ENCODE results near the gene SIN3B. TPM values are rescaled to one million over a fixed set of nuclear protein-coding genes. Genes with fewer than 3 reads are reported as not detected.

SIN3B gene
- total RNA-seq, 4 donors from 2014 or later = 75.2 to 152 (median 86.3) TPM

DNA sequence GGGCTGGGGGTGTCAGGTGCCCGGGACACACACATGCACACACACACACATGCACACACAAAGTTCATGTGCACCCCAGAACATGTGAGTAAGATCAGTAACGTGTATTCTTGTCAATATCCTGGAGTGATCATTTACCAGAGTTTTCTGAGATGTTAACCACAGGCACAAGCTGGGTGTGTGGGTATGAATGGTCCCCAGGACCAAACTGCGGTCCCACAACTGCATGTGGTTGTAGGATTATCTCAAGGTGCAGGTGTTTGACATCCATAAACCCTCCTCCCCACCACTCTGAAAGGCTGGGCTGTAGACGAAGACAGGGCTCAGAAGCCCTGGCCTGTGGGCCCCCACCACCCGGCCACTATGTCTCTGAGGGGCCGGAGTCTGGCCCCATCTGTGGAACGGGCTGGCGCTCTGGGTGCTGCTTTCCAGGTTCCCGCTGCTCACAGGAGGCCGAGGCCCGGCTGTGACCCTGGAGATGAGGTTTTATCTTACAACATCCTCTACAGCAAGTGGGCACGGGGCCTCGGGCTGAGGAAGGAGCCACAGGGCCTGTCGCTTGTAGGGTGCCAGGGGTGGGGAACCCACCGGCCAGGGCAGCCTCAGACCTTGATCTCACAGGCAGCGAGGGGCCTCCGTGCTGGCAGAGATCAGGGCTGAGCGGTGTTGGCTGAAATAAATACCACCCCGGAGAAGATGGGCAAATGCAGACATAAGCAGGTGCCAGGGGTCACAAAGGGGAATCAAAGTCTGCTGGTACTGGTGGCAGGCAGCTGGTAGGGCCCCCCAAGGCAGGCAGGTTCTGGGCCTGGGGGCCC lies 63.9 kb downstream of the SIN3B start:
- peaks cover 0 to 33% (median 15%) of the 10 kb centered on the region in 4 donors for H3K4me1 ChIP-seq
- no peak for TF ChIP-seq EP300 (IDR thresholded peaks at IDR 0.05)
- no peak for TF ChIP-seq POLR2A (IDR thresholded peaks at IDR 0.05)
- no peak for TF ChIP-seq CTCF (IDR thresholded peaks at IDR 0.05)
- H3K27me3 ChIP-seq = peaks cover 0 to 12% of the 10 kb centered on the region in 2 donors
- 82 to 86% methylated on average over 19 of the region's 19 CpGs for WGBS, 2 donors
- no peaks in the 10 kb centered on the region for H3K36me3 ChIP-seq
- no peak overlapping the region for H3K27ac ChIP-seq
- no peak for DNase-seq (ENCODE audit: low spot score in 2 of 2)
- no peak overlapping the region for H3K4me3 ChIP-seq
- no peaks in the 10 kb centered on the region for H3K9me3 ChIP-seq

GRCh38 chr19:16893686-16893989 lies 64.4 kb downstream of the SIN3B start:
- no peak overlapping the region for H3K27ac ChIP-seq
- H3K36me3 ChIP-seq = no peaks in the 10 kb centered on the region
- peaks cover 0 to 31% (median 15%) of the 10 kb centered on the region in 4 donors for H3K4me1 ChIP-seq
- TF ChIP-seq POLR2A (IDR thresholded peaks at IDR 0.05) = no peak
- no peak for TF ChIP-seq CTCF (IDR thresholded peaks at IDR 0.05)
- TF ChIP-seq EP300 (IDR thresholded peaks at IDR 0.05) = no peak
- no peak overlapping the region for H3K4me3 ChIP-seq
- peaks cover 0 to 8% of the 10 kb centered on the region in 2 donors for H3K27me3 ChIP-seq
- H3K9me3 ChIP-seq = no peaks in the 10 kb centered on the region
- WGBS, 2 donors = 66 to 70% methylated on average over 14 of the region's 14 CpGs
- no peak for DNase-seq (ENCODE audit: low spot score in 2 of 2)

DNA sequence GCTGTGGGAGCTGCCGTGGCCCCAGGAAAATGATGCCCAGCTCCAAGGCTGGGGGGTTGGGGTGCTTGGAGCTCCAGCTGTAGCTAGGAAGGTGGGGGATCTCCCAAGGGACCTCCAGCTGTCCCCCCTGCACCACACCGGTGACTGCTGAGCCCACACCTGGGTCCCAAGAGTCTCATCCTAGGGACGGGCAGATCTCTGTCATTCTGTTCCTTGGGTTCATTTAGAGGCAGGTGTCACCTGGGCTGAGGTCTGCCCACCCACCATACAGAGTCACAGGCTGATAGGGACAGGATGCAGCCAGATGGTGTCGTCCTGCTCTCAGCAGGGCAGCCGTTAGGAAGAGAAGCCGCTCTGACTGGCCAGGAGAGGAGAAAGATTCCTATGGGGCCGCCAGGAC lies 64.9 kb downstream of the SIN3B start:
- Histone ChIP-seq H3K9me3 (no peaks in the 10 kb centered on the region), H3K36me3 (no peaks in the 10 kb centered on the region), H3K4me1 (peaks cover 0 to 26% (median 13%) of the 10 kb centered on the region in 4 donors), H3K27ac (no peak overlapping the region), H3K4me3 (no peak overlapping the region), H3K27me3 (peaks cover 0 to 4% of the 10 kb centered on the region in 2 donors)
- TF ChIP-seq CTCF (IDR thresholded peaks at IDR 0.05) (no peak), EP300 (IDR thresholded peaks at IDR 0.05) (no peak), POLR2A (IDR thresholded peaks at IDR 0.05) (no peak)
- no peak for DNase-seq (ENCODE audit: low spot score in 2 of 2)
- WGBS, 2 donors = 80 to 83% methylated on average over 4 to 7 of the region's 7 CpGs

GRCh38 chr19:16895467-16896145 lies 66.4 kb downstream of the SIN3B start:
- H3K9me3 ChIP-seq = no peaks in the 10 kb centered on the region
- H3K27me3 ChIP-seq = no peaks in the 10 kb centered on the region
- H3K36me3 ChIP-seq = no peaks in the 10 kb centered on the region
- H3K4me1 ChIP-seq = peaks cover 0 to 25% (median 13%) of the 10 kb centered on the region in 4 donors
- no peak for DNase-seq (ENCODE audit: low spot score in 2 of 2)
- TF ChIP-seq POLR2A (IDR thresholded peaks at IDR 0.05) (no peak), EP300 (IDR thresholded peaks at IDR 0.05) (no peak), CTCF (IDR thresholded peaks at IDR 0.05) (no peak)
- peak overlapping the region in 2 of 4 donors; percentile 62 to 85 for H3K27ac ChIP-seq
- 37 to 50% methylated on average over 29 of the region's 30 CpGs for WGBS, 2 donors
- peak overlapping the region in 3 of 4 donors; percentile 35 to 56 (median 51) for H3K4me3 ChIP-seq
